HUDEP-2 (cell line): ENCODE data around the gene TUBGCP2.
A peak's percentile ranks its signal among the peaks of the same experiment; 100 is the strongest.

Experiments
- DNase-seq, 76 experiments: peaks; one replicate each; lab custom pipeline; 2025; ENCODE audit not compliant: unreplicated experiment in 76 of 76; lab: John Stamatoyannopoulos, UW

The TUBGCP2 gene

DNA sequence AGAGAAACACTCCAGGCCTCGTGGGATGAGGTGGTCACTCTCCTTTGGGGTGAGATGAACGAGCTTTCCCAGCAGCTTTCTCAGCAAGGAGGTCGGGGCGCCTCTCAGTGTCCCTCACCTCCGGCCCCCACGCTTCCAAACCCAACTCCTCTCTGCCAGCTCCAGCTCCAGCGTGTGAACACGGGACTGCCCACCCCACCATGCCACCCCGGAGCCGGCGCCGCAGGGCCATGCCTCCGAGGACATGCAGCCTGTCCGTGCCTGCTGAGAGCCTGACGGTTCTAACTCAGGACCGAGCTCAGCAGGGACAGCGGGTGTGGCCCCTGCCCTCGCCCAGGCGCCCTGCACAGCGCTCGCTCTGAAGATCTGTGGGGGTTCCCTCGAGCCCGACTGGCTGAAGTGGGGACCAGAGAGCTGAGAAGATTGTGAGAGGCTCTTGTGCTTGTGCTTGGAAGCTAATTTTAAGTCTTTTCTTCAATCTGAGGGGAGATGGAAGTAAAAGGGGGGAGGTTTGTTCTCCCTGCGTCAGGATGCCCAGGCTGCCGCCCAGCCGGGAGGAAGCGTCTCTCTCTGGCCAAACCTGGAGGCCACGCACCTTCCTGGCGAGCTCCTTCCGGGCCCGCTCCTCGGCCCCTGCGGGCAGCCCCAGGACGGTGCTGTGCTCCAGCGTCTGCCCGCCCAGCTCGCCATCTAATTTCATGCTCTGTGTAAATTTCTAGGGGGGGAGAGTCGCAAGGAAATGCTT is 26.9 kb downstream of the TUBGCP2 start:
- no peak for DNase-seq

- DNase-seq, result no peak
These were observed 27.6 kb downstream of the TUBGCP2 start for GRCh38 chr10:133281084-133281483.

GRCh38 chr10:133280391-133281059 is 28.1 kb downstream of the TUBGCP2 start:
- DNase-seq, result no peak

DNA sequence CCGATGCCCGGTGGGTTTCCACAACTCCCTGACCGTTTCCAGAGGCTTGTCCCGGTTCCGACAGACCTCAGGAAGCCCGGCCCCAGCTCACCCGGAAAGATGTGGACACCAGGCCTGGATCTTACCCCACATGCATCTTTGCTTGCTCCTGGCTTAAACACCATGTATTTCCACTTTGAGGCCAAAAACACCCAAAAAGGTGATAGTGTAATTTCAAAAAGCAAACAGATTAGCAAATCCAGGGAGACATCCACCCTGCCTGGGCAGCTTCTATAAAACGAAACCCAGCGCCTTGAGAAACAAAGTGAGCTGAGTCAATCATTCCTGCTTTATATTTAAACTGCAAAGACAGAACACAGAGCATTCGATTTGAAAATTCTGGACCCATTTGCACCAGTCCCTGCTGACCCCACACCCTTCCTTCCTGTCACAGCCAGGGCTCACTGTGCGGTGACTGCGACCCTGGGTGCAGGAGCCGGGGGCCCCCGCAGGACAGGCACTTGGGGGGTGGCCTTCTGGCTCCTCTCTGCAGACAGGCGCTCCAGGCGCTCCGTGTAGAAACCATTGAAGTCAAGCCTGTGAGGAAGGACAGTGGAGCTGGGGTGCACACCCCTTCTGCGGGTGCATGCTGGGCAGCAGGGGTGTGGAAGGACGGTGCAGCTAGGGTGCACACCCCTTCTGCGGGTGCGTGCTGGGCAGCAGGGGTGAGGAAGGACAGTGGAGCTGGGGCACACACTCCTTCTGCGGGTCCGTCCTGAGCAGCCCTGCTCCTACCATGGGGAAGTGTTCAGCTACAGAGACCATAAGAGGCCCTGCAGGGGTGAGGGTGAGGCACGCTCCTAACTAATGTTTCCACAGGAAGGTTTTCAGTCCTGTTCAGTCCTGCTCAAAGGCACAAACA is 29.1 kb downstream of the TUBGCP2 start:
- DNase-seq, result no peak

DNA sequence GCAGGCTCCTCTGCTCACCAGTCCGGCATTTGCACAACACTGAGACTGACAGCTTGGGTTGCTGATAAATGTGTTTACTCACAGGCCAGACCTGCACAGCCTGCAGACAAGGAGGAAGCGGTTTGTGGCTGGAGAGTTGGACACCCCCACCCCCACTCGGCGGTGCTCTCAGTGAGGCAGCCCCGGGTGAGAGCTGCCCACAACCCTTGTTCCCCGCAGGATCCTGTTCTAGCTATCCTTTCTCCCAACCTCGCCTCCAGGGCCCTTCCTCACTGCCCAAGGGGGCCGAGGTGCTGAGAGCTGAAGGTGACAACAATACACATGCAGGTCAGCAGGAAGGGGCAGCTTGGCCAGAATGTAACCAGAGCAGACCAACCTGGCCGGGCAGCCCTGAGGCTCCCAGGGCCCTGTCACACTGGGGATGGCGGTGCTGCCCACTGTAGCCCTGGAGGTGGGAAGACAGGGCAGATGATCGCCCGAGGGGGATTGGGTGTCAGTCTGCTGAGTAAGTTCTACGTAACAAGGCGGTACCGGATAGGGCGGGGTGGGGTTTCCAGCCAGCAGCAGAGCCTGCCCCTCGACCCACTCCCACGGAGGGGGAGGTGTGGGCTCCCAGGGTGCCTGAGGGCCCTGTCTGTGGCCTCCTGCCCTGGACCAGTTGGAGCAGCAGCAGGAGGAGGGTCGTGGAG is 30.0 kb downstream of the TUBGCP2 start:
- peak in 72 of 76 experiments; percentile 19 to 84 (median 61) for DNase-seq

DNA sequence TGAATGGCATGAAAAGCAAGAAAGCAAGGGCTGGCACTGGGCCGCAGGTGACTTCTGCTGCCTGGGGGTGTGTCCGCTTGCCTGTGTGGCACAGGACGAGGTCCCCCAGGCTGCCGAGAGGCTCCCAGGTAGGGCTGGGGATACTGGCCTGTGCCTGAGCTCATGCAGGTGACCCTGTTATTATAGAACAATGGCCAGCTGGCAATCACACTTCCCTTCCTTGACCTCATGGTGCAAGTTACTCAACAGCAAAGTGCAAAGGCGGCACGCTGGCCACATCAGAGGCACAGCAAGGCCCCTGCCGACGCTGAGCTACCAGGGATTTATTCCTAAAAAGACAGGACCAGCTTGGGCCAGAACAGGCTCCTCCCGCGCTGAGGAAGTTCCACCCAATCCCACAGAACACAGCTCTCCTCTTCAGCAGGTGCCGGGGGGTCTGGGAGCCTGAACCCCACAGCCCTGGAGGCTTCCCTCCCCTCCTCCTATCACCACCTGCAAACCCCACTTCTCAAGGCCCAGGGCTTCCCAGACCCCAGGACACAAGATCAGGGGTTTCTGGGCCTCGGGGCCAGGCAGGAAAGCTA is 30.6 kb downstream of the TUBGCP2 start:
- DNase-seq, result no peak

- no peak for DNase-seq
These were observed 31.2 kb downstream of the TUBGCP2 start for GRCh38 chr10:133277277-133277992.

GRCh38 chr10:133276435-133277201 is 32.1 kb downstream of the TUBGCP2 start, which contains the start of gene ADAM8:
ADAM8 (minus strand) TSS chr10:133276868; CDS start chr10:133276817, 51 bp downstream.
- peak in 6 of 76 experiments; percentile 9 to 25 (median 18) for DNase-seq

DNA sequence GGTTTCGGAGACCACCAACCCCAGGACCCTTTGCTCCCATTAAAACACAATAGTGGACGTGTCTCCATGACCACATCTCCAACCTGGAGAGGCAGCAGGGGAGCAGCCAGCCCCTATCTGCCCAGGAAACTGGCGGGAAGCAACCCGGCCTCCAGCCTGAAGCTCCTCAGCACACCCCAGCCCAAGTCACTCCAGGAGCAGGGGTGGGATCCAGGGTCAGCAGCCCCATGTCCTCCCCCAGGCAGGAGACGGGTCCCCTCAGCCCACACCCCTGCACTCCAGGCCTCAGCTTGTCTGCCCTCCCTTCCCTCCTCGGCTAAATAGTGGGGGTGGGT is 32.6 kb downstream of the TUBGCP2 start:
- no peak for DNase-seq

DNA sequence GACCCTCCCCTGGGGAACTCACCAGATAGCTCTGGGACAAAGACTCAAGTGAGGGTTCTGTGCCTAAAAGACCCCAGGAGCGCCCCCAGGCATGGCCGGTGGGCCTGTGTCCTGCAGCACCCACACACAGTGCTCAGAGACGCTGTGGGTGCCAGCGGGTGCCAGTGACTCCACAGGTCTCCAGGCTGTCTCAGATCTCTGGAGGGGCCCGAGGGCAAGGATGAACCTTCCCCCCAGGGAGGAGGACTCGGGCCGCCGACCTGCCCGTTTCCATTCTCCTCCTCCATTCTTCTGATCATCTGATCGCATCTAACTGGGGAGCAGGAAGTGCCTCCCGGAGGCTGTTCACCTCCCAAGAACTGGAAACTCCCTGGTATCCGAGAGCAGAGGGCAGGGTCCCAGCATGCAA is 33.0 kb downstream of the TUBGCP2 start:
- DNase-seq, result peak in 12 of 76 experiments; percentile 6 to 31 (median 17)

DNA sequence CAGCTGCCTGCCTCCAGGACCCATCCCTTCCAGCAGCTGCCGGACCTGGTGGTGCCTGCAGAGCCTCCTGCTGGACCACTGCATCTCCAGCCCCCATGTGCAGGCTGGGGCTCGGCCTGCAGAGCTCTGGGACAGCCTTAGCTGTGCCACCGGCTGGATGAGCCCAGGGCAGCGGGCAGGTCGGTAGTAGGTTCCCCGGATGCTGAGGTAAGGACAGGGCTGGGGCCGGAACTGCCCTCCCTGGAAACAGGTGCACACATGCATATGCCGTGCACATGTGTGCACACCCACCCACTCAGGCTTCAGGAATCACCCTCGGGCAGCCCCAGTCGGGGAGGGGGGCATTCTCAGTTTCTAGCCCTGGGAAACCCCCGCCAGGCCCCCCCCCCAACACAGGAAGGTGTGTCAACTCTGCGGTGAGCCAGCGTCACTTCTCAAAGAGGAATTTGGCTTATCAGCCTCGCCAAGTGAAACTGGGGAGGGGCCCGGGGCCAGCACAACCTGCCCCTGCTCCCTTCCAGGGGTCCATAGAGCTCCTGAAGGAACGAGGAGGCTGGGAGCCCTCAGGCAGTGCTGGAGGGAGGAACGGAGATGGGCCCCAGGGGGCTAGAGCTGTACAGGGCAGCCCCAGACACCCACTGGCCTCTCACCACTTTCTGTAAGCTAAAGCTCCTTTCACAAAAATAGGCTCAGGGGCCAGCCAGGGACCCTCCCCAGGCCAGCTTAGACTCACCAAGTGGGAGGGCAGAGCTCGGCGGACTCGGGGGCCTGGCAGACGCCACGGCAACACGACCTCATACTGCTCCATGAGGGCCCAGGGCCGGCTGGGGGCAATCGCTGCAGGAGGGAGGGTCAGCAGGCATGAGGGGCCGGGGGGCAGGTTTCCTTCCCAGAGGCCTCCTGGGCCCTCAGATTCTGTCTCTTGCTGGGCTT is 33.7 kb downstream of the TUBGCP2 start:
- peak in 30 of 76 experiments; percentile 4 to 46 (median 24) for DNase-seq

- DNase-seq, result no peak
These were observed 35.0 kb downstream of the TUBGCP2 start for GRCh38 chr10:133273534-133274143.

GRCh38 chr10:133272964-133273420 is 35.7 kb downstream of the TUBGCP2 start:
- no peak for DNase-seq

GRCh38 chr10:133272301-133272963 is 36.2 kb downstream of the TUBGCP2 start:
- DNase-seq, result no peak

DNA sequence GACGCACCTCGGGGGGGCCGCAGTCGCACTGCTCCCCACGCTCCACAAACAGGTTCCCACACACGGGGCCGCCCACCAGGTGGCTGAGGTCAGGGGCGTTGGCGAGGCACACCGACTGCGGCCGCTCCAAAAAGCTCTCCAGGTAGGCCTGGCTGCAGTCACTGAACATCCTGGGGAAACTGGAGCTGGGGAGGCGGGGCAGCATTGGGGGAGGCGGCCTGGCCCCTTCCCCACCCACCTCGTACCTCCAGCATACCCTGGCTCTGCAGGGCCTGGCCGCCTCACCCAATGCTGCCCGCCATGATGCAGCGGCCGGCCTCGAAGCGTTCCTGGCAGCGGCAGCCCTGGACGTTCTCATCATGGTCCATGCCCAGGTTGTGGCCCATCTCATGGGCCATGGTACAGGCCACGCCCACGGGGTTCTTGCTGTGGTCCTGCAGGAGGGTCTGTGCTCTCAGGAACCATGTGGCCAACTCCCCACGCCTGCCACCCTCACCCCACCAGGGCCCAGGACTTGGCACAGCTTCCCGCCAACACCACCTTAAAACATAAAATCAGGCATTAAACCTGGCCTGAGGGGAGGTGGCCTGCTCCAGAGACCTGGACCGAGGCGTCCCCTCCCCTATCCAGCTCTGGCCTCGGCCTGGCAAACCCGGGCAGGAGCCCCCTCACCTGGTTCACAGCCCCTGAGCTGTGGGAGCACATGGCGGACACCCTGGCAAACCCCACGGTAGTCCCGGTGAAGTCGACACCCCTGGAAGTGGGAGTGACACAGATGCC is 37.0 kb downstream of the TUBGCP2 start:
- DNase-seq, result no peak

GRCh38 chr10:133270773-133271297 is 37.8 kb downstream of the TUBGCP2 start:
- DNase-seq, result no peak
